HEK293 (cell line): ENCODE results near the gene APOL5.

Source experiments
- CTCF ChIA-PET: fragments of 350-600 bp; formaldehyde crosslinking; extraction: SDS; loops from one replicate; lab custom pipeline; 2021; ENCODE audit warnings: antibody characterized with exemption; lab: Yijun Ruan, JAX
- POLR2A ChIA-PET: fragments of 300-600 bp; formaldehyde crosslinking; extraction: SDS; loops from one replicate; lab custom pipeline; 2020; ENCODE audit warnings: antibody characterized with exemption, inconsistent platforms; lab: Yijun Ruan, JAX
- H3K27ac ChIP-seq: fragments of 200-500 bp; sonication (Bioruptor generic); 2 replicates; pipeline ENCODE4 v1.5.1; 2014; ENCODE audit warnings: low read depth, low read length, control low read depth, inconsistent platforms; ENCODE audit errors: extremely low read depth
- H3K36me3 ChIP-seq, 2 experiments: fragments of 200-500 bp in 1 of 2; sonication (Bioruptor generic) in 1 of 2; 1 replicate in 1 of 2; 2 replicates in 1 of 2; pipeline ENCODE4 v1.5.1; 2014 to 2017; ENCODE audit warnings: inconsistent platforms in 2 of 2, low read length in 2 of 2; ENCODE audit not compliant: control insufficient read depth in 2 of 2, insufficient read depth in 1 of 2
- H3K4me1 ChIP-seq: fragments of 200-500 bp; sonication (Bioruptor generic); 2 replicates; pipeline ENCODE4 v1.5.1; 2014; ENCODE audit warnings: mild to moderate bottlenecking, low read length, inconsistent platforms; ENCODE audit not compliant: control insufficient read depth, insufficient read depth
- H3K4me3 ChIP-seq: 2 replicates; pipeline ENCODE4 v1.5.1; 2011; ENCODE audit warnings: low read depth, mild to moderate bottlenecking, control low read depth, low read length, moderate library complexity
- H3K9me3 ChIP-seq: fragments of 200-500 bp; sonication (Bioruptor generic); 2 replicates; pipeline ENCODE4 v1.5.1; 2014; ENCODE audit warnings: low read depth, low read length, inconsistent platforms; ENCODE audit not compliant: control insufficient read depth, insufficient read depth
- GLIS2 ChIP-seq: fragments of 450-650 bp; formaldehyde crosslinking; IDR thresholded peaks from 2 replicates; pipeline ENCODE4 v1.5.1; 2016; ENCODE audit warnings: missing biosample characterization, missing genetic modification characterization
- HOXA7 ChIP-seq: sonication (generic); formaldehyde crosslinking; IDR thresholded peaks from 2 replicates; pipeline ENCODE4 v1.8.1; 2022; ENCODE audit warnings: missing genetic modification reagents, borderline replicate concordance
- HOXD13 ChIP-seq: sonication (generic); formaldehyde crosslinking; IDR thresholded peaks from 2 replicates; pipeline ENCODE4 v1.8.0; 2022; ENCODE audit warnings: missing genetic modification reagents, borderline replicate concordance
- KLF7 ChIP-seq: fragments of 450-650 bp; formaldehyde crosslinking; IDR thresholded peaks from 2 replicates; pipeline ENCODE4 v1.5.1; 2016; ENCODE audit warnings: missing biosample characterization, missing genetic modification characterization, borderline replicate concordance
- OVOL3 ChIP-seq: fragments of 450-650 bp; formaldehyde crosslinking; IDR thresholded peaks from 2 replicates; pipeline ENCODE4 v1.5.1; 2016; ENCODE audit warnings: missing biosample characterization, missing genetic modification characterization
- SCRT2 ChIP-seq: fragments of 450-650 bp; formaldehyde crosslinking; IDR thresholded peaks from 2 replicates; pipeline ENCODE4 v1.5.1; 2016; ENCODE audit warnings: missing biosample characterization, missing genetic modification characterization
- SP7 ChIP-seq: fragments of 450-650 bp; formaldehyde crosslinking; IDR thresholded peaks from 2 replicates; pipeline ENCODE4 v1.5.1; 2016; ENCODE audit warnings: missing biosample characterization, missing genetic modification characterization
- ZBTB21 ChIP-seq: fragments of 450-650 bp; formaldehyde crosslinking; IDR thresholded peaks from 2 replicates; pipeline ENCODE4 v1.5.1; 2017; ENCODE audit warnings: missing biosample characterization, missing genetic modification characterization
- ZBTB49 ChIP-seq: fragments of 450-650 bp; formaldehyde crosslinking; IDR thresholded peaks from 2 replicates; pipeline ENCODE4 v1.5.1; 2016; ENCODE audit warnings: missing biosample characterization, missing genetic modification characterization, low read depth
- ZFP69B ChIP-seq: fragments of 450-650 bp; formaldehyde crosslinking; IDR thresholded peaks from 2 replicates; pipeline ENCODE4 v1.5.1; 2016; ENCODE audit warnings: missing biosample characterization, missing genetic modification characterization
- ZNF114 ChIP-seq: fragments of 450-650 bp; formaldehyde crosslinking; IDR thresholded peaks from 2 replicates; pipeline ENCODE4 v1.5.0; 2017; ENCODE audit warnings: missing biosample characterization, missing genetic modification characterization
- ZNF132 ChIP-seq: fragments of 450-650 bp; formaldehyde crosslinking; IDR thresholded peaks from 2 replicates; pipeline ENCODE4 v1.5.1; 2017; ENCODE audit warnings: missing biosample characterization, missing genetic modification characterization, borderline replicate concordance
- ZNF140 ChIP-seq: fragments of 450-650 bp; formaldehyde crosslinking; IDR thresholded peaks from 2 replicates; pipeline ENCODE4 v1.5.1; 2016; ENCODE audit warnings: missing biosample characterization, missing genetic modification characterization
- ZNF175 ChIP-seq: fragments of 450-650 bp; formaldehyde crosslinking; IDR thresholded peaks from 2 replicates; pipeline ENCODE4 v1.5.1; 2016; ENCODE audit warnings: missing biosample characterization, missing genetic modification characterization
- ZNF223 ChIP-seq: fragments of 450-650 bp; formaldehyde crosslinking; IDR thresholded peaks from 2 replicates; pipeline ENCODE4 v1.5.1; 2016; ENCODE audit warnings: missing biosample characterization, missing genetic modification characterization
- ZNF341 ChIP-seq: fragments of 450-650 bp; formaldehyde crosslinking; IDR thresholded peaks from 2 replicates; pipeline ENCODE4; 2016; ENCODE audit warnings: low read depth, missing biosample characterization, missing genetic modification characterization
- ZNF548 ChIP-seq: fragments of 450-650 bp; formaldehyde crosslinking; IDR thresholded peaks from 2 replicates; pipeline ENCODE4 v1.5.1; 2016; ENCODE audit warnings: missing biosample characterization, missing genetic modification characterization
- ZNF596 ChIP-seq: fragments of 450-650 bp; IDR thresholded peaks from 2 replicates; pipeline ENCODE4 v1.5.0; 2018; ENCODE audit warnings: missing biosample characterization, mild to moderate bottlenecking, missing genetic modification characterization, moderate library complexity
- ZNF624 ChIP-seq: fragments of 450-650 bp; formaldehyde crosslinking; IDR thresholded peaks from 2 replicates; pipeline ENCODE4 v1.5.1; 2017; ENCODE audit warnings: missing biosample characterization, missing genetic modification characterization
- ZNF660 ChIP-seq: fragments of 450-650 bp; IDR thresholded peaks from 2 replicates; pipeline ENCODE4 v1.5.1; 2018; ENCODE audit warnings: missing biosample characterization, mild to moderate bottlenecking, missing genetic modification characterization
- ZNF664 ChIP-seq: fragments of 450-650 bp; formaldehyde crosslinking; IDR thresholded peaks from 2 replicates; pipeline ENCODE4 v1.5.1; 2016; ENCODE audit warnings: missing biosample characterization, missing genetic modification characterization
- ZNF830 ChIP-seq: fragments of 450-650 bp; IDR thresholded peaks from 2 replicates; pipeline ENCODE4 v1.5.0; 2018; ENCODE audit warnings: missing biosample characterization, missing genetic modification characterization, low read depth, mild to moderate bottlenecking, moderate library complexity
- ZSCAN23 ChIP-seq: fragments of 450-650 bp; formaldehyde crosslinking; IDR thresholded peaks from 2 replicates; pipeline ENCODE4 v1.5.1; 2016; ENCODE audit warnings: missing biosample characterization, missing genetic modification characterization
- ZSCAN4 ChIP-seq: fragments of 450-650 bp; formaldehyde crosslinking; IDR thresholded peaks from 2 replicates; pipeline ENCODE4 v1.5.1; 2017; ENCODE audit warnings: missing biosample characterization, missing genetic modification characterization
- TF ChIP-seq, protein P1 (sequence below): fragments of 450-650 bp; formaldehyde crosslinking; IDR thresholded peaks from 2 replicates; pipeline ENCODE4 v1.5.1; 2016; ENCODE audit warnings: missing biosample characterization, missing genetic modification characterization
- TF ChIP-seq, protein P2 (sequence below): fragments of 450-650 bp; formaldehyde crosslinking; IDR thresholded peaks from 2 replicates; pipeline ENCODE4 v1.5.1; 2016; ENCODE audit warnings: missing biosample characterization, missing genetic modification characterization

APOL5 gene

GRCh38 chr22:35684732-35685131, 32.9 kb upstream of the APOL5 start (continued):
- TF ChIP-seq, protein P1, sequence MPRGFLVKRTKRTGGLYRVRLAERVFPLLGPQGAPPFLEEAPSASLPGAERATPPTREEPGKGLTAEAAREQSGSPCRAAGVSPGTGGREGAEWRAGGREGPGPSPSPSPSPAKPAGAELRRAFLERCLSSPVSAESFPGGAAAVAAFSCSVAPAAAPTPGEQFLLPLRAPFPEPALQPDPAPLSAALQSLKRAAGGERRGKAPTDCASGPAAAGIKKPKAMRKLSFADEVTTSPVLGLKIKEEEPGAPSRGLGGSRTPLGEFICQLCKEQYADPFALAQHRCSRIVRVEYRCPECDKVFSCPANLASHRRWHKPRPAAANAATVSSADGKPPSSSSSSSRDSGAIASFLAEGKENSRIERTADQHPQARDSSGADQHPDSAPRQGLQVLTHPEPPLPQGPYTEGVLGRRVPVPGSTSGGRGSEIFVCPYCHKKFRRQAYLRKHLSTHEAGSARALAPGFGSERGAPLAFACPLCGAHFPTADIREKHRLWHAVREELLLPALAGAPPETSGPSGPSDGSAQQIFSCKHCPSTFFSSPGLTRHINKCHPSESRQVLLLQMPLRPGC (tag by site-specific recombination), result no peak
- no peak for TF ChIP-seq HOXD13 (CRISPR knock-in tag)

DNA sequence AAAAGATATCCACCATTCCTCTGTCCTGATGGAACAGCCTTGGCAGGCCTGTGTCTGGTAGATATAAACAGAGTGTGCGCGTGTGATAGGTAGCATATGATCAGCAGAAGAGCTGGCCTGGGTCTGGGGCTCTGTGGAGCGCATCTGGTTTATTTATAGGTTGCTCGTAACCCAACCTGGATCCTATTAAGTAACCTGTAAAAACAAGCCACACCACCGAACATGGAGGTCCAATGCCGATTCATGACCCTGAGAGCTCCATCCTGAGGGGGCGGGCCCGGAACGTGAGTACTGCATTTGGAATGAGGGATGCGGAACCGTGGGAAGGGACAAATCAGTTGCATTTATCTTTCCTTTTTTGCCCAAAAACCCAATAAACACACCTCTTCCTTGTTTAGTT, 31.9 kb upstream of the APOL5 start:
- no peak for TF ChIP-seq ZBTB49 (tag by site-specific recombination)
- no peak for TF ChIP-seq ZNF624
- TF ChIP-seq ZNF548 (tag by site-specific recombination), result no peak
- no peak for TF ChIP-seq OVOL3 (tag by site-specific recombination)
- TF ChIP-seq ZNF140, result no peak
- TF ChIP-seq ZNF132 (tag by site-specific recombination), result no peak
- Histone ChIP-seq H3K36me3 (no peaks in the 10 kb centered on the region), H3K27ac (no peak overlapping the region), H3K4me1 (no peaks in the 10 kb centered on the region), H3K4me3 (no peak overlapping the region), H3K9me3 (no peaks in the 10 kb centered on the region)
- CTCF ChIA-PET, result interaction anchor here (1.0 kb wide), 1 partner anchor 240 kb away, joined by 4 read pairs; no protein-coding TSS in a partner anchor
- POLR2A ChIA-PET, result no interaction called here

- no peaks in the 10 kb centered on the region for H3K4me1 ChIP-seq
- ChIA-PET CTCF (interaction anchor here (0.6 to 2.6 kb wide), 5 partner anchors 152 to 380 kb away, joined by 3 to 6 read pairs (median 3); no protein-coding TSS in a partner anchor), POLR2A (no interaction called here)
- H3K36me3 ChIP-seq, result no peaks in the 10 kb centered on the region
- TF ChIP-seq ZNF596 (tag by site-specific recombination), result no peak
- TF ChIP-seq ZNF223, result no peak
- no peak for TF ChIP-seq ZSCAN4 (tag by site-specific recombination)
- TF ChIP-seq ZNF830 (tag by site-specific recombination), result no peak
- no peak for TF ChIP-seq ZBTB21
- TF ChIP-seq ZNF341 (tag by site-specific recombination), result no peak
- TF ChIP-seq GLIS2 (tag by site-specific recombination), result no peak
- no peak for TF ChIP-seq HOXA7
- TF ChIP-seq ZFP69B (tag by site-specific recombination), result no peak
- TF ChIP-seq ZNF660 (tag by site-specific recombination), result no peak
- TF ChIP-seq ZNF114, result no peak
- TF ChIP-seq, protein P2, sequence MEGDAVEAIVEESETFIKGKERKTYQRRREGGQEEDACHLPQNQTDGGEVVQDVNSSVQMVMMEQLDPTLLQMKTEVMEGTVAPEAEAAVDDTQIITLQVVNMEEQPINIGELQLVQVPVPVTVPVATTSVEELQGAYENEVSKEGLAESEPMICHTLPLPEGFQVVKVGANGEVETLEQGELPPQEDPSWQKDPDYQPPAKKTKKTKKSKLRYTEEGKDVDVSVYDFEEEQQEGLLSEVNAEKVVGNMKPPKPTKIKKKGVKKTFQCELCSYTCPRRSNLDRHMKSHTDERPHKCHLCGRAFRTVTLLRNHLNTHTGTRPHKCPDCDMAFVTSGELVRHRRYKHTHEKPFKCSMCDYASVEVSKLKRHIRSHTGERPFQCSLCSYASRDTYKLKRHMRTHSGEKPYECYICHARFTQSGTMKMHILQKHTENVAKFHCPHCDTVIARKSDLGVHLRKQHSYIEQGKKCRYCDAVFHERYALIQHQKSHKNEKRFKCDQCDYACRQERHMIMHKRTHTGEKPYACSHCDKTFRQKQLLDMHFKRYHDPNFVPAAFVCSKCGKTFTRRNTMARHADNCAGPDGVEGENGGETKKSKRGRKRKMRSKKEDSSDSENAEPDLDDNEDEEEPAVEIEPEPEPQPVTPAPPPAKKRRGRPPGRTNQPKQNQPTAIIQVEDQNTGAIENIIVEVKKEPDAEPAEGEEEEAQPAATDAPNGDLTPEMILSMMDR, result no peak
- TF ChIP-seq SP7 (tag by site-specific recombination), result no peak
- no peak for TF ChIP-seq ZSCAN23 (tag by site-specific recombination)
- TF ChIP-seq SCRT2 (tag by site-specific recombination), result no peak
- TF ChIP-seq ZNF664 (tag by site-specific recombination), result no peak
- TF ChIP-seq KLF7 (tag by site-specific recombination), result no peak
- no peak for TF ChIP-seq ZNF175 (tag by site-specific recombination)
- H3K9me3 ChIP-seq, result no peaks in the 10 kb centered on the region
- H3K4me3 ChIP-seq, result no peak overlapping the region
- H3K27ac ChIP-seq, result no peak overlapping the region
These were observed 31.4 kb upstream of the APOL5 start for GRCh38 chr22:35686298-35686697.
